ENCODE results near the gene SIRT3. TPM values are rescaled to one million over a fixed set of nuclear protein-coding genes. Genes with fewer than 3 reads are reported as not detected.

SIRT3 gene
- total and polyA plus RNA-seq, 2 of the 13 experiments (the other 11 are each of a cell fraction or from before 2014, with no cell fraction given) = 15.1 to 18.2 TPM

DNA sequence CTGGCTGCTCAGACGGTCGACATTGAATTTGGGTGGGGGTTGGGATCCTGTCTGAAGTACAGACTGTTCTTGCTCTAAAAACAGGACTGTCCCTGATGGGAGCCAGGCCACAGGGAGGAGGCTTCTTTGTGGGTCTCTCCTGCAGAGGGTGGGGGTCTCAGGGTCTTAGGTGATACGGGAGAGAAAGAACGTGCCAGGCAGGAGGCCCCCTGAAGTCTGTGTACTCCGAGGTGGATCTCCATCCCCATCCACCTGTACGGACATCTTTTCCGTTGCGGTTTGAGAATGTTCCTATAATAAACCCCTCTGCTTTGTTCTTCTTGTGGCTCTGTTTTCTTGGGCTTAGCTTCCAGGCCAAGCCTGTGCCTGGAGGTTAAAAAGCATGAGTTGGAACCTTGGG, 16.5 kb upstream of the SIRT3 start:
- H3K9me3 ChIP-seq (ENCODE audit: low read length) = no peaks in the 10 kb centered on the region
- DNase-seq (ENCODE audit: low spot score) (no peak), FAIRE-seq (no peak), ATAC-seq (no peak)
- no peaks in the 10 kb centered on the region for H3K79me2 ChIP-seq (ENCODE audit: insufficient read depth, low read length)
- H2AFZ ChIP-seq (ENCODE audit: low read length) = no peak overlapping the region
- H3K27me3 ChIP-seq (ENCODE audit: control insufficient read depth in 1 of 2, insufficient read depth in 2 of 2, low read length in 2 of 2) = no peaks in the 10 kb centered on the region
- TF ChIP-seq JARID2 (CRISPR knock-in tag; IDR thresholded peaks at IDR 0.05; ENCODE audit: insufficient replicate concordance) (no peak), ZMAT5 (CRISPR knock-in tag; IDR thresholded peaks at IDR 0.05; ENCODE audit: borderline replicate concordance, low read depth) (no peak), HOXA9 (CRISPR knock-in tag; IDR thresholded peaks at IDR 0.05; ENCODE audit: borderline replicate concordance) (no peak), ZNF782 (CRISPR knock-in tag; IDR thresholded peaks at IDR 0.05; ENCODE audit: borderline replicate concordance) (no peak), ZNF138 (CRISPR knock-in tag; IDR thresholded peaks at IDR 0.05; ENCODE audit: low read depth) (no peak), SKI (IDR thresholded peaks at IDR 0.05; ENCODE audit: partially characterized antibody) (no peak), NFATC3 (CRISPR knock-in tag; IDR thresholded peaks at IDR 0.05) (no peak)
- BruUV-seq (replicated peaks) = no TSS peak
- no peak overlapping the region for H3K4me3 ChIP-seq (replicated peaks in 1 of 3; ENCODE audit: insufficient read depth in 1 of 3, low read depth in 2 of 3, low read length in 3 of 3)
- H4K20me1 ChIP-seq (ENCODE audit: insufficient read depth, low read length) = no peaks in the 10 kb centered on the region
- WGBS (ENCODE audit: low lambda C conversion rate) = 98% methylated on average over 8 of the region's 8 CpGs
- intact Hi-C loops (cut with micrococcal nuclease; ENCODE audit: unreplicated experiment) (no loop called here), in situ Hi-C loops (cut with HindIII; ENCODE audit: extremely low pct_ligation_motif_present, low pct_unique_long_range_greater_than_20kb) (no loop called here)
- H3K4me1 ChIP-seq (ENCODE audit: insufficient read depth, low read length) = peaks cover 8% of the 10 kb centered on the region; the same call in 1 of the 2 replicates
- no peak overlapping the region for H3K4me2 ChIP-seq (ENCODE audit: low read depth, low read length)
- no peak overlapping the region for H3K9ac ChIP-seq (ENCODE audit: insufficient read depth, low read depth, low read length)
- ChIA-PET CTCF (ENCODE audit: low intra/inter-chr PET ratio, low total read pairs) (no interaction called here), POLR2A (no interaction called here)
- no peak overlapping the region for H3K27ac ChIP-seq (ENCODE audit: extremely low read length, insufficient read depth, low read length)
- H3K36me3 ChIP-seq (replicated peaks in 1 of 2; ENCODE audit: control insufficient read depth in 1 of 2, insufficient read depth in 2 of 2, low read length in 2 of 2) = peaks cover 28 to 45% of the 10 kb centered on the region in 2 experiments; a peak in 4 of 5 replicates

GRCh38 chr11:251550-251949, 15.4 kb upstream of the SIRT3 start:
- no peaks in the 10 kb centered on the region for H3K79me2 ChIP-seq (ENCODE audit: insufficient read depth, low read length)
- H3K4me1 ChIP-seq (ENCODE audit: insufficient read depth, low read length) = no peaks in the 10 kb centered on the region
- H3K9ac ChIP-seq (ENCODE audit: insufficient read depth, low read depth, low read length) = no peak overlapping the region
- ChIA-PET CTCF (ENCODE audit: low intra/inter-chr PET ratio, low total read pairs) (no interaction called here), POLR2A (interaction anchor here (1.2 kb wide), 1 partner anchor 105 kb away, joined by 4 read pairs; no protein-coding TSS in a partner anchor)
- H3K27me3 ChIP-seq (ENCODE audit: control insufficient read depth in 1 of 2, insufficient read depth in 2 of 2, low read length in 2 of 2) = no peaks in the 10 kb centered on the region
- ATAC-seq (no peak), DNase-seq (ENCODE audit: low spot score) (no peak), FAIRE-seq (no peak)
- intact Hi-C loops (cut with micrococcal nuclease; ENCODE audit: unreplicated experiment) = no loop called here
- 96% methylated on average over 10 of the region's 10 CpGs for WGBS (ENCODE audit: low lambda C conversion rate)
- no peak overlapping the region for H3K27ac ChIP-seq (ENCODE audit: extremely low read length, insufficient read depth, low read length)
- no peak overlapping the region for H3K4me3 ChIP-seq (replicated peaks in 1 of 3; ENCODE audit: insufficient read depth in 1 of 3, low read depth in 2 of 3, low read length in 3 of 3)
- H3K4me2 ChIP-seq (ENCODE audit: low read depth, low read length) = no peak overlapping the region
- peaks cover 28 to 50% of the 10 kb centered on the region in 2 experiments; a peak in 4 of 5 replicates for H3K36me3 ChIP-seq (replicated peaks in 1 of 2; ENCODE audit: control insufficient read depth in 1 of 2, insufficient read depth in 2 of 2, low read length in 2 of 2)
- H2AFZ ChIP-seq (ENCODE audit: low read length) = no peak overlapping the region
- BruUV-seq (replicated peaks) = no TSS peak
- H3K9me3 ChIP-seq (ENCODE audit: low read length) = no peaks in the 10 kb centered on the region
- in situ Hi-C loops (cut with HindIII; ENCODE audit: extremely low pct_ligation_motif_present, low pct_unique_long_range_greater_than_20kb) = no loop called here
- TF ChIP-seq ZNF329 (CRISPR knock-in tag; IDR thresholded peaks at IDR 0.05; ENCODE audit: low read depth) = no peak
- TF ChIP-seq ZNF550 (CRISPR knock-in tag; IDR thresholded peaks at IDR 0.05; ENCODE audit: borderline replicate concordance) = no peak
- no peak for TF ChIP-seq HOXA7 (CRISPR knock-in tag; IDR thresholded peaks at IDR 0.05)
- no peak for TF ChIP-seq MBD4 (IDR thresholded peaks at IDR 0.05; ENCODE audit: borderline replicate concordance, low read length)
- no peak for TF ChIP-seq STAG1 (CRISPR knock-in tag; IDR thresholded peaks at IDR 0.05)
- no peaks in the 10 kb centered on the region for H4K20me1 ChIP-seq (ENCODE audit: insufficient read depth, low read length)
